ENCODE results near the gene OTOR. TPM values are rescaled to one million over a fixed set of nuclear protein-coding genes. Genes with fewer than 3 reads are reported as not detected.

OTOR gene
- total RNA-seq, 1 donor from 2014 or later = not detected

GRCh38 chr20:16764560-16764959 is 16.4 kb downstream of the OTOR start:
- Histone ChIP-seq H3K27me3 (no peaks in the 10 kb centered on the region), H3K9me3 (no peaks in the 10 kb centered on the region), H3K4me3 (no peak overlapping the region), H3K36me3 (no peaks in the 10 kb centered on the region), H3K4me1 (no peaks in the 10 kb centered on the region), H3K27ac (no peak overlapping the region)
- TF ChIP-seq POLR2AphosphoS5 (IDR thresholded peaks at IDR 0.05; ENCODE audit: insufficient read depth in 1 of 2, low read depth in 1 of 2) (no peak), POLR2A (IDR thresholded peaks at IDR 0.05) (no peak), CTCF (IDR thresholded peaks at IDR 0.05) (no peak)
- no peak for DNase-seq (ENCODE audit: extremely low spot score in 2 of 2)
- intact Hi-C loops (cut with DNase I) = no loop called here

GRCh38 chr20:16771213-16771612 is 23.1 kb downstream of the OTOR start:
- no peak for TF ChIP-seq POLR2A (IDR thresholded peaks at IDR 0.05)
- no peak for TF ChIP-seq CTCF (IDR thresholded peaks at IDR 0.05)
- no peak for TF ChIP-seq POLR2AphosphoS5 (IDR thresholded peaks at IDR 0.05; ENCODE audit: insufficient read depth in 1 of 2, low read depth in 1 of 2)
- intact Hi-C loops (cut with DNase I) = no loop called here
- H3K27ac ChIP-seq = no peak overlapping the region
- H3K4me1 ChIP-seq = no peaks in the 10 kb centered on the region
- no peaks in the 10 kb centered on the region for H3K36me3 ChIP-seq
- H3K27me3 ChIP-seq = no peaks in the 10 kb centered on the region
- H3K4me3 ChIP-seq = no peak overlapping the region
- peaks cover 4% of the 10 kb centered on the region for H3K9me3 ChIP-seq
- no peak for DNase-seq (ENCODE audit: extremely low spot score in 2 of 2)

- H3K4me3 ChIP-seq = no peak overlapping the region
- intact Hi-C loops (cut with DNase I) = no loop called here
- no peak overlapping the region for H3K27ac ChIP-seq
- no peaks in the 10 kb centered on the region for H3K36me3 ChIP-seq
- H3K9me3 ChIP-seq = peaks cover 4% of the 10 kb centered on the region
- no peaks in the 10 kb centered on the region for H3K27me3 ChIP-seq
- H3K4me1 ChIP-seq = no peaks in the 10 kb centered on the region
- DNase-seq (ENCODE audit: extremely low spot score in 2 of 2) = no peak
- TF ChIP-seq POLR2AphosphoS5 (IDR thresholded peaks at IDR 0.05; ENCODE audit: insufficient read depth in 1 of 2, low read depth in 1 of 2) (no peak), POLR2A (IDR thresholded peaks at IDR 0.05) (no peak)
Observed at GRCh38 chr20:16775961-16776360, 27.8 kb downstream of the OTOR start.

GRCh38 chr20:16777126-16777525 is 29.0 kb downstream of the OTOR start:
- no peaks in the 10 kb centered on the region for H3K4me1 ChIP-seq
- H3K27ac ChIP-seq = no peak overlapping the region
- TF ChIP-seq POLR2A (IDR thresholded peaks at IDR 0.05) = no peak
- TF ChIP-seq POLR2AphosphoS5 (IDR thresholded peaks at IDR 0.05; ENCODE audit: insufficient read depth in 1 of 2, low read depth in 1 of 2) = no peak
- H3K27me3 ChIP-seq = no peaks in the 10 kb centered on the region
- no peak overlapping the region for H3K4me3 ChIP-seq
- H3K36me3 ChIP-seq = no peaks in the 10 kb centered on the region
- intact Hi-C loops (cut with DNase I) = no loop called here
- no peak for DNase-seq (ENCODE audit: extremely low spot score in 2 of 2)
- H3K9me3 ChIP-seq = peaks cover 4% of the 10 kb centered on the region

- no peaks in the 10 kb centered on the region for H3K4me1 ChIP-seq
- TF ChIP-seq POLR2A (IDR thresholded peaks at IDR 0.05) = no peak
- no peak for TF ChIP-seq POLR2AphosphoS5 (IDR thresholded peaks at IDR 0.05; ENCODE audit: insufficient read depth in 1 of 2, low read depth in 1 of 2)
- no peak for TF ChIP-seq CTCF (IDR thresholded peaks at IDR 0.05)
- H3K27ac ChIP-seq = no peak overlapping the region
- peaks cover 4% of the 10 kb centered on the region for H3K9me3 ChIP-seq
- H3K27me3 ChIP-seq = no peaks in the 10 kb centered on the region
- H3K4me3 ChIP-seq = no peak overlapping the region
- no peaks in the 10 kb centered on the region for H3K36me3 ChIP-seq
- no peak for DNase-seq (ENCODE audit: extremely low spot score in 2 of 2)
- intact Hi-C loops (cut with DNase I) = no loop called here
Observed at GRCh38 chr20:16778159-16778558, 30.0 kb downstream of the OTOR start.

- intact Hi-C loops (cut with DNase I) = no loop called here
Observed at GRCh38 chr20:16781496-16781895, 33.3 kb downstream of the OTOR start.

More at GRCh38 chr20:16781496-16781895, 33.3 kb downstream of the OTOR start:
- H3K27me3 ChIP-seq = no peaks in the 10 kb centered on the region
- no peak for TF ChIP-seq CTCF (IDR thresholded peaks at IDR 0.05)
- DNase-seq (ENCODE audit: extremely low spot score in 2 of 2) = no peak
- no peaks in the 10 kb centered on the region for H3K4me1 ChIP-seq
- H3K9me3 ChIP-seq = no peaks in the 10 kb centered on the region
- no peaks in the 10 kb centered on the region for H3K36me3 ChIP-seq
- H3K4me3 ChIP-seq = no peak overlapping the region
- no peak overlapping the region for H3K27ac ChIP-seq
